SK-N-SH (cell line): ENCODE data around the gene CNTNAP2.

Experiments used
- CHD2 ChIP-seq: fragments of 150-350 bp; IDR thresholded peaks from 2 replicates; pipeline ENCODE4 v1.6.1; 2018; ENCODE audit warnings: low read length; ENCODE audit not compliant: partially characterized antibody
- ELF1 ChIP-seq: IDR thresholded peaks from 2 replicates; pipeline ENCODE4 v1.4.0; 2012
- JUND ChIP-seq: IDR thresholded peaks from 2 replicates; pipeline ENCODE4 v1.4.0; 2012
- MAX ChIP-seq: IDR thresholded peaks from 2 replicates; pipeline ENCODE4 v1.4.0; 2012; ENCODE audit warnings: low read depth
- RAD21 ChIP-seq: IDR thresholded peaks from 2 replicates; pipeline ENCODE4 v1.6.1; 2012; ENCODE audit warnings: mild to moderate bottlenecking, low read length
- RXRA ChIP-seq: IDR thresholded peaks from 2 replicates; pipeline ENCODE4 v1.4.0; 2012; ENCODE audit warnings: low read depth, mild to moderate bottlenecking, borderline replicate concordance
- SIN3A ChIP-seq: IDR thresholded peaks from 2 replicates; pipeline ENCODE4 v1.6.1; 2012; ENCODE audit warnings: low read depth, mild to moderate bottlenecking, low read length, moderate library complexity, borderline replicate concordance
- TF ChIP-seq, protein P1 (sequence below): fragments of 200-600 bp; sonication (generic); IDR thresholded peaks from 2 replicates; pipeline ENCODE4 v1.6.1; 2017; ENCODE audit warnings: antibody characterized with exemption, mild to moderate bottlenecking, moderate library complexity
- TF ChIP-seq, protein P2 (sequence below): IDR thresholded peaks from 2 replicates; pipeline ENCODE4 v1.4.0; 2012; ENCODE audit warnings: low read depth, borderline replicate concordance
- TF ChIP-seq, protein P3 (sequence below): IDR thresholded peaks from 2 replicates; pipeline ENCODE4 v1.6.1; 2012; ENCODE audit warnings: mild to moderate bottlenecking, low read depth, low read length, moderate library complexity

- TF ChIP-seq, protein P1, sequence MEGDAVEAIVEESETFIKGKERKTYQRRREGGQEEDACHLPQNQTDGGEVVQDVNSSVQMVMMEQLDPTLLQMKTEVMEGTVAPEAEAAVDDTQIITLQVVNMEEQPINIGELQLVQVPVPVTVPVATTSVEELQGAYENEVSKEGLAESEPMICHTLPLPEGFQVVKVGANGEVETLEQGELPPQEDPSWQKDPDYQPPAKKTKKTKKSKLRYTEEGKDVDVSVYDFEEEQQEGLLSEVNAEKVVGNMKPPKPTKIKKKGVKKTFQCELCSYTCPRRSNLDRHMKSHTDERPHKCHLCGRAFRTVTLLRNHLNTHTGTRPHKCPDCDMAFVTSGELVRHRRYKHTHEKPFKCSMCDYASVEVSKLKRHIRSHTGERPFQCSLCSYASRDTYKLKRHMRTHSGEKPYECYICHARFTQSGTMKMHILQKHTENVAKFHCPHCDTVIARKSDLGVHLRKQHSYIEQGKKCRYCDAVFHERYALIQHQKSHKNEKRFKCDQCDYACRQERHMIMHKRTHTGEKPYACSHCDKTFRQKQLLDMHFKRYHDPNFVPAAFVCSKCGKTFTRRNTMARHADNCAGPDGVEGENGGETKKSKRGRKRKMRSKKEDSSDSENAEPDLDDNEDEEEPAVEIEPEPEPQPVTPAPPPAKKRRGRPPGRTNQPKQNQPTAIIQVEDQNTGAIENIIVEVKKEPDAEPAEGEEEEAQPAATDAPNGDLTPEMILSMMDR = no peak
- TF ChIP-seq MAX (no peak), CHD2 (no peak), JUND (no peak), ELF1 (no peak), RXRA (no peak), SIN3A (no peak), RAD21 (no peak)
- TF ChIP-seq, protein P2, sequence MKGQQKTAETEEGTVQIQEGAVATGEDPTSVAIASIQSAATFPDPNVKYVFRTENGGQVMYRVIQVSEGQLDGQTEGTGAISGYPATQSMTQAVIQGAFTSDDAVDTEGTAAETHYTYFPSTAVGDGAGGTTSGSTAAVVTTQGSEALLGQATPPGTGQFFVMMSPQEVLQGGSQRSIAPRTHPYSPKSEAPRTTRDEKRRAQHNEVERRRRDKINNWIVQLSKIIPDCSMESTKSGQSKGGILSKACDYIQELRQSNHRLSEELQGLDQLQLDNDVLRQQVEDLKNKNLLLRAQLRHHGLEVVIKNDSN = no peak
- TF ChIP-seq, protein P3, sequence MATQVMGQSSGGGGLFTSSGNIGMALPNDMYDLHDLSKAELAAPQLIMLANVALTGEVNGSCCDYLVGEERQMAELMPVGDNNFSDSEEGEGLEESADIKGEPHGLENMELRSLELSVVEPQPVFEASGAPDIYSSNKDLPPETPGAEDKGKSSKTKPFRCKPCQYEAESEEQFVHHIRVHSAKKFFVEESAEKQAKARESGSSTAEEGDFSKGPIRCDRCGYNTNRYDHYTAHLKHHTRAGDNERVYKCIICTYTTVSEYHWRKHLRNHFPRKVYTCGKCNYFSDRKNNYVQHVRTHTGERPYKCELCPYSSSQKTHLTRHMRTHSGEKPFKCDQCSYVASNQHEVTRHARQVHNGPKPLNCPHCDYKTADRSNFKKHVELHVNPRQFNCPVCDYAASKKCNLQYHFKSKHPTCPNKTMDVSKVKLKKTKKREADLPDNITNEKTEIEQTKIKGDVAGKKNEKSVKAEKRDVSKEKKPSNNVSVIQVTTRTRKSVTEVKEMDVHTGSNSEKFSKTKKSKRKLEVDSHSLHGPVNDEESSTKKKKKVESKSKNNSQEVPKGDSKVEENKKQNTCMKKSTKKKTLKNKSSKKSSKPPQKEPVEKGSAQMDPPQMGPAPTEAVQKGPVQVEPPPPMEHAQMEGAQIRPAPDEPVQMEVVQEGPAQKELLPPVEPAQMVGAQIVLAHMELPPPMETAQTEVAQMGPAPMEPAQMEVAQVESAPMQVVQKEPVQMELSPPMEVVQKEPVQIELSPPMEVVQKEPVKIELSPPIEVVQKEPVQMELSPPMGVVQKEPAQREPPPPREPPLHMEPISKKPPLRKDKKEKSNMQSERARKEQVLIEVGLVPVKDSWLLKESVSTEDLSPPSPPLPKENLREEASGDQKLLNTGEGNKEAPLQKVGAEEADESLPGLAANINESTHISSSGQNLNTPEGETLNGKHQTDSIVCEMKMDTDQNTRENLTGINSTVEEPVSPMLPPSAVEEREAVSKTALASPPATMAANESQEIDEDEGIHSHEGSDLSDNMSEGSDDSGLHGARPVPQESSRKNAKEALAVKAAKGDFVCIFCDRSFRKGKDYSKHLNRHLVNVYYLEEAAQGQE = no peak
Measured at GRCh38 chr7:146894927-146895326, 778.3 kb downstream of the CNTNAP2 start.
